Daoy (cell line): ENCODE results near the gene ZNF322. TPM values are rescaled to one million over a fixed set of nuclear protein-coding genes. Genes with fewer than 3 reads are reported as not detected.
"Not testable (repeated sequence)": the region's sequence is repeated elsewhere in the genome, so short reads cannot be mapped to it uniquely, and the experiment has no call there.

Experiments used
- DNase-seq: peaks from one replicate; pipeline ENCODE4 v3.0.0-alpha.2; 2015; ENCODE audit warnings: low read depth
- total RNA-seq: library from RNA; depleted of rRNA; stranded (reverse); fragments of >200 nt; shearing (Covaris generic); gene quantifications from 2 replicates; pipeline ENCODE4 v1.2.3, GENCODE V29; 2014; rRNA removed

ZNF322 gene, protein sequence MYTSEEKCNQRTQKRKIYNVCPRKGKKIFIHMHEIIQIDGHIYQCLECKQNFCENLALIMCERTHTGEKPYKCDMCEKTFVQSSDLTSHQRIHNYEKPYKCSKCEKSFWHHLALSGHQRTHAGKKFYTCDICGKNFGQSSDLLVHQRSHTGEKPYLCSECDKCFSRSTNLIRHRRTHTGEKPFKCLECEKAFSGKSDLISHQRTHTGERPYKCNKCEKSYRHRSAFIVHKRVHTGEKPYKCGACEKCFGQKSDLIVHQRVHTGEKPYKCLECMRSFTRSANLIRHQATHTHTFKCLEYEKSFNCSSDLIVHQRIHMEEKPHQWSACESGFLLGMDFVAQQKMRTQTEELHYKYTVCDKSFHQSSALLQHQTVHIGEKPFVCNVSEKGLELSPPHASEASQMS
- total RNA-seq = 19.6 and 23.2 TPM in 2 replicates

DNA sequence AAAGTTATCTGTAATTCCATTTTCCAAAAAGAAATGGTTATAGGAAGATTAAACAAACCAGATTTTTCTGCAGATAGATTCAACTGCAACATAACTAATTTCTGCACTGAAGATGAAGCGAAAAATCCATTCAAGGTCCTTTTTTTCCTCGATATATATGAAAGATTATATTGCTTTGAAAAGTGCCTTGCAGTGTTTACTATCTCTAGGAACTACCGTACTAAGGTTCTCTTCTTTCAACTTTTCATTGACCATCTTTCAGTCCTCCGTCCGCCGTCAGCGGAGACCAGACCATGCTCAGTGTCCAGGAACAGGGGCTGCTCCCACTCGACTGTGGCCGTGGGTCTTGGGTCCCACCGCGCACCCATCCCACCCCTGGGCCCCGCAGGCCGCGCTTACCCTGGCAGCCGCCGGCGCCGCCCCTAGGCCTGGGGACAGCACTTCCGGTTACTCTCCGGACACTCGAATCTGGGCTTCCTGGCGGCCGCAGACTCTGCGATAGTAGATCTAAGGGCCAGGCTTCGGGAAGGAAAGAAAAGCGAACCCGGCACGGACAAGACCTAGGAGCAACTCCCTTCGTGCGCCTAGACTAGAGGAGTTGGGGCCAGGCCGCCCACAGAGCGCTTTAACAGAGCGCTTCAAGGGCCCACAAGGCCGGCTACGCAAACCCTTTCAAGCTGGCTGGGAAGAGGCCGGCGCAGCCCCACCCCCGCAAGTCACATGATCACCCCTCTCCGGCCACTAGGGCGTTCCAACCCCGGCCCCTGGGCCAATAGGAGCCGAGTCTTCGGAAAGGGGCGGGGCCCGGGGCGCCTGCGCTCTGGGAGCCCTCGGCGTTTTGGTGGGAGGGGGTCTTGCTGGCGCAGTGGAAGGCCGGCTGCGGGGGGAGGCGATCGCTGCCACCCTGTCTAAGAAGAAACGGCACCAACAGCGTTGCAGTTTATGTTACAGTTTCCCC lies at the start of gene ZNF322:
Gene ZNF322, minus strand, starts transcription at position 705 of the 958 bp plus-strand sequence. CDS start 21,193 bp downstream, outside the sequence.
- peak; percentile 96 for DNase-seq

DNA sequence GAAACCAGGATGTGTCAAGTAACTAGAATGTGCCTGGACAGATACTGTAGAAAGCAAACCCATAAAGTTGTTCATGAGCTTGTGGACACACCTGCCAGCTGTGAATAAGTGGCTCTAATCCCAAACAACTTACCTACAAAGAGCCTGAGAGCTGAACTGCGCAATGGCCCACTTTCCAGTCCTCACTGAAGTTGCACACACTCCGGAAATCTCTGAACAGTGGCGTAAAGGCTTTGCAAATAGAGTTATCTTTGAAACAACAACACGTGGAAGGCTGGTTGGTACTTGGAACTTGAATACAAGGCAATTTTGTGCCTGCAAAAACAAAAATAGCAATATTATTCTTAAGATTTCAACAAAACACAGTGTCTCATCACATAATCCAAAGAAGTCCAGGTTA lies 46.2 kb upstream of the ZNF322 start:
- not testable (repeated sequence) for DNase-seq

DNA sequence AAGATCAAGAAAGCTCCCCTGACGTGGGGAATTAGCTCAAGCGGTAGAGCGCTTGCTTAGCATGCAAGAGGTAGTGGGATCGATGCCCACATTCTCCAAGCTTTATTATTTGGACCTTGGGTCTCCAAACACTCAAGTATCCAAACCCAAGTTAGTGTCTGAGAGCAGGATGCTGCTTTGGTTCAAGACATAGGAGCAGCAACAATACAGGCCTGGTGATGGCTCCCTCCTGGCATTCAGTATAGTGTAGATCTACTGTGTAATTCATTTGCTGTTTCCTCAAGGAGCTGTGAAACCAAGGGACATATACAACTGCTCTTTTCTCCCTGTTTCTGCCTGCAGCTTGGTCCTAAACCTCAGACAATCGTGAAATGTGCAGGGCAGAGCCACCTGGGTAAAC lies 45.8 kb upstream of the ZNF322 start:
- not testable (repeated sequence) for DNase-seq

DNA sequence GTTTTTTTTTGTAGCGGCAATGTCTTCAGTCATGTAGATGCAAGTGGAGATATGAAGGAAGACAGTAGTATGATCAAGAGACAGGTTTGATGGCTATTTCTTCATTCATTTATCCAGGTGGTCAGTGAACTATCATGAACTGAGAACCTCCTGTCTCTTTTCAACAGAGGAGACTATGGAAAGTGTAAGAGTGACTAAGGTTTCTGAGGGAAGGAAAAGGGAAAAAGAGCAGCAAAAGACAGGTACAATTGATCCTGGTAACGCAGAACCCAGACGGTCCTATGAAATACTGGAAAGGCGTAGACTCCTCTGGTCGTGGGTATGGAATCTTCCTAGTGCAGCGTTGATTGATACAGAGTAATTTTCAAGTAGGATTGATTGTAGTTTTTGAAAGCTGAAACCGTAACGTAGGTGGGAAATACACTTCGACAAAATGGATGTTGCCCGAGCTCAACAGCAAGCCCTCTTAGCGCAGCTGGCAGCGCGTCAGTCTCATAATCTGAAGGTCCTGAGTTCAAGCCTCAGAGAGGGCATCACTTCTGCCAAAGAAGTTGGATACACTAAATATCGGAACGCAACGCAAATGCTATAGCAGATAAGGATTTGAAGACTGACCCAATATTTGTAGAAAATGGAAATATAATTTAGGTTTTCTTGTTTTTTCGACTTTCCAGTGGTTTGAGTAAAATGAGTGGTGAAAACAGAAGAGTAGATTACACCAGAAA lies 41.6 kb upstream of the ZNF322 start:
- not testable (repeated sequence) for DNase-seq

DNA sequence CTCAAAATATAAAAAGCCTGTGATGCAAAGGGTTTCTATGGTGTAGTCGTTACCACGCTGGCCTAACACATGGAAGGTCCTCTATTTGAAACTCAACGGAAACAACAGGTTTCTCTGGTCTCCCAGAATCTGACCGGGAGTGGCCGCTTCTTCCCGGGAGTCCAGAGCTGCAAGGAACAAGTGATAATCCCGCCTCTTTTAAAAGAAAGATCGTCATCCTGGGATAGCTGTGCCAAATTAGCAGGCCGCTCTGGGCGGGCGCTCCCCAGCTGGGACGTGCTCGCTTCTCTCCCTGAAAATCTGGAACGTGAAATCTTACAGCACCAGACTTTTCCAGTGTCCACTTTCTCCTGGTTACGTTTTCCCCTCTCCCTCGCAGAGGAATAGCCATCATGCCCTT lies 38.0 kb upstream of the ZNF322 start:
- DNase-seq = not testable (repeated sequence)

DNA sequence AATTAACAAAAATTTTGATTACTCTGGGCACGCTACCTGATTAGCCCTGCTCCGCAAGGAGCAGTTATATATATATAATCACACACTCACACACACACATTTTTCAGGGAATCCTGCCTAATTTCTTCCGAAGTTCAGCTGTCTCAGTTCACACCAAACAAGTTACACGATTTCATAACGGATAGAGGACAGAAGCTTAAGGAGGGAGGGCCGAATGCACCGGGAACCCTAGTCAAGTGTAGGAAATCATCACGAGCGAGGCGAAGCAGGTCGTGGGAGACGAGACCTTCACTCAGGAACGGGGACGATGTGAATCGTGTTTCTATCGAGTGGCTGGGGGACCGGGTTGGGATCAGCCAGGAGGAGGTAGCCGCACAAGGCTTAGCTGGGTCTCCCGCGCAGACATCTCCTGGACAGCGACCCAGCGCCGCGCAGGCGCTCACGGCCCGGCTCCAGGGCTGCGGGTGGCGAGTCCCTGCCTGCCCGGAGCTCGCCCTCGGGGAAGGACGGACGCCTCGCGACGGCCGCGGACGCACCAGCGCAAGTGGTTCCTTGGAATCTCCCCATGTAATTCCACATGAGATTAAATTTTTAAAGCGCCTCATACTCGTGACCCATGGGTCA lies 29.9 kb upstream of the ZNF322 start:
- not testable (repeated sequence) for DNase-seq

DNA sequence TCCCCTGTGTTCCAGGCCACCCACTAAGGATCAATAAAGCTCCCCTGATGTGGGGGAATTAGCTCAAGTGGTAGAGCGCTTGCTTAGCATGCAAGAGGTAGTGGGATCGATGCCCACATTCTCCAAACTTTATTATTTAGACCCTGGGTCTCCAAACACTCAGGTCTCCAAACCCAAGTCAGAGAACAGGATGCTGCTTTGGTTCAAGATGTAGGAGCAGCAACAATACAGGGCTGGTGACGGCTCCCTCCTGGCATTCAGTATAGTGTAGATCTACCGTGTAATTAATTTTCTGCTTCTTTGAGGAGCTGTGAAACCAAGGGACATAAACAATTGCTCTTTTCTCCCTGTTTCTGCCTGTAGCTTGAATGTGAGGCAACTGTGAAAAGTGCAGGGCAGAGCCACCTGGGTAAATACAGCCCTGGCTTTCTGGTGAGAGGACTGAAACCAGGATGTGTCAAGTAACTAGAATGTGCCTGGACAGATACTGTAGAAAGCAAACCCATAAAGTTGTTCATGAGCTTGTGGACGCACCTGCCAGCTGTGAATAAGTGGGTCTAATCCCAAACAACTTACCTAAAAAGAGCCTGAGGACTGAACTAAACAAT lies 23.0 kb upstream of the ZNF322 start:
- not testable (repeated sequence) for DNase-seq

DNA sequence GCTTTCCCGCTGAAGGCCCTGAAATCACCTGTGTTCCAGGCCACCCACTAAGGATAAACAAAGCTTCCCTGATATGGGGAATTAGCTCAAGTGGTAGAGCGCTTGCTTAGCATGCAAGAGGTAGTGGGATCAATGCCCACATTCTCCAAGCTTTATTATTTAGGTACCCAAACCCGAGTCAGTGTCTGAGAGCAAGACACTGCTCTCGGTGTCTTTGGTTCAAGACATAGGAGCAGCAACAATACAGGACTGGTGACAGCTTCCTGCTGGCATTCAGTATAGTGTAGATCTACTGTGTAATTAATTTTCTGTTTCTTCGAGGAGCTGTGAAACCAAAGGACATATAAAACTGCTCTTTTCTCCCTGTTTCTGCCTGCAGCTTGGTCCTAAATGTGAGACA lies 13.7 kb upstream of the ZNF322 start:
- not testable (repeated sequence) for DNase-seq

DNA sequence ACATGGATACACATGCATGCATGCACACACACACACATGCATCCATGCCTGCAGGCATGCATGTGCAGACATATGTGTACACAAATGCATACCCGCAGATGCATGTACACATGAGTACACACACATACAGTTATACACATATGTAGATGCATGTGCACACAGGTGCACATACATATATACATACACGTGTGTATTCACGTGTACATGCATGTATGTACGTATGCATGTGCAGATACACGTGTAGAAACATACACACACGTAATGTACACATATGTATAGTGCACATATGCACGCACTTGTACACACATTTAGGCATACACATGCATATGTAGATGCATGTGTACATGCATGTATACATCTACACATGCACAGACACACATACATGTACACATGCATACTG lies 11.0 kb upstream of the ZNF322 start:
- DNase-seq = not testable (repeated sequence)

DNA sequence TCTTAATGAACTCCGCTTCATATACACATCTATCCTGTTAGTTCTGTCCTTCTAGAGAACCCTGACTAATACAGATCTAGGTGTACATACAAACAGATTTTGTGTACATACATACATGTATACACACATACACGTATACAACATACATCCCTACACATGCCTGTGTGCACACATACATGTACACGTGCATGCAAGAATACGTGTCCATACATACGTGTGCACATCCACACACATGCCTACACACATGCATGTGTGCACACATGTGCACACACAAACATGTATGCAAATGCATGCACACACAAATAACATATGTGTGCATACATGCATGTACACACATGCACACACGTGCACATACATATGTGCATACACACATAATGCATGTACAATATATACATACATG lies 10.5 kb upstream of the ZNF322 start:
- not testable (repeated sequence) for DNase-seq

DNA sequence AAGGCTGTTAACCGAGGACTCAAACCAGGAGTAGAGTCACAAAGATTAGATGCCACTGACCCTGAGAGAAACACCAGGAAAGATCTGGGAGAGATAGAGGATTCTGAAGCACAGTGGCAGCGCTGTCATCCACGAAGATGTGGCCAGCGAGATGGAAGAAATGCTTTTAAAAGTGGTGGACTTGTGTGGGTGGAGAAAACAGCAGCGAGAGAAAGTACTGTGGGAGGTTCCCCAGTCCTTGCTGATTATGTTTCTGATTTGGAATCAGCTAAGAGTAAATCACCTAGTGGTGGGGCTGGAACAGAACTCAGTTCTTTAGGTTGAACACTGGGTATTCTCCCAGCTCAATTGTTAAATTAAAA lies 435 bp upstream of the ZNF322 start:
- no peak for DNase-seq

DNA sequence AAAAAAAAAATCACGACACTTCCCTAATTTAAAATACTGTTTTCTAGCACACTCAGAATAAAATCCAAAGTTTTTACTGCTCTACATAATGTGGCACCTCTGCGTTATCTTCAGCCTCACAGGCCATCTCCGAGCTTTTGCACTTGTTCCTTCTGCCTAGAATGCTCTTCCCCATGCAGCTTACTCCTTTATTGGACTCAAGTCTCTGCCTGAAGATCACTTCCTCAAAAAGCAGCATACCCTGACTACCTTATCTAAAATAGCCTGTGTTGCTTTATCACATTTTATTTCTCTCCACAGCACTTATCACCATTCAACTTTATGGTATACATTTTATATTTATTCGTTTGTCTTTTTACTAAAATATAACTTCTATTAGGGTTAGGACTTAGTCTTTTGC lies 2.3 kb downstream of the ZNF322 start:
- DNase-seq = no peak

DNA sequence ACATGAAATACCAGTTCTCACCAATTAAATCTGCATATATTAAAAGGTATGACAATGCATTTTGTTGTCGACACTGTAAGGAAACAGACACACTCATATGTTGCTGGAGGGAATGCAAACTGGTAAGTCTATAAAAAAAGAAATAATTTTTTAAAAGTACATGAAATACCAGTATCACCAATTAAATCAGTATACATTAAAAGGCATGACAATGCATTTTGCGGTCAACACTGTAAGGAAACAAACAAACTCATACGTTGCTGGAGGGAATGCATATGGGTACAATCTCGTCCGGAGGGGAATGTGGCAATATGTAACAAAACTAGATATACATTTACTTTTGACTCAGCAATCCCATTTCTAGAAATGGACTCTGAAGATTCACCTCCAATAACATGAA lies 6.5 kb downstream of the ZNF322 start:
- DNase-seq = no peak

DNA sequence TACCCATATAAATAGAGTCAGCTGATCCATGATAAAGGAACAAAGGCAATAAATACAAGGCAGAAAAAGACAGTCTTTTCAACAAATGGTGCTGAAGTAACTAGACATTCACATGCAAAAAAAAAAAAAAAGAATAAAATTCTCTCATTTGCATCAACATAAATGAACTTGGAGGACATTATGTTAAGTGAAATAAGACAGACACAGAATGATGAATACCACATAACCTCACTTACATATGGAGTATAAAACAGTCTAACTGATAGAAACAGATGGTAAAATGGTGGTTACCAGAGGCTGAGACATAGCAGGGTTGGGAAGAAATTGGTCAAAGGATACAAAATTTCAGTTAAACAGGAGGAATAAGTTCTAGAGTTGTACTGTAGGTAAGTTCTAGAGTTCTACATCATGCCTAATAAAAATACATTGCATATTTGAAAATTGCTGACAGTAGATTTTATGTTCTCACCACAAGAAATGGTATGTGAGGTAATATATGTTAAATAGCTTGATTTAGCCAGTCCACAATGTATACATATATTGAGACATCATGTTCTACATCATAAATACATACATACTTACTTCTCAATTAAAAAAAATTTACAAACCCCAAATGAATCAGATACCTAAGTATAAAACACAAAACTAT lies 8.3 kb downstream of the ZNF322 start:
- no peak for DNase-seq

DNA sequence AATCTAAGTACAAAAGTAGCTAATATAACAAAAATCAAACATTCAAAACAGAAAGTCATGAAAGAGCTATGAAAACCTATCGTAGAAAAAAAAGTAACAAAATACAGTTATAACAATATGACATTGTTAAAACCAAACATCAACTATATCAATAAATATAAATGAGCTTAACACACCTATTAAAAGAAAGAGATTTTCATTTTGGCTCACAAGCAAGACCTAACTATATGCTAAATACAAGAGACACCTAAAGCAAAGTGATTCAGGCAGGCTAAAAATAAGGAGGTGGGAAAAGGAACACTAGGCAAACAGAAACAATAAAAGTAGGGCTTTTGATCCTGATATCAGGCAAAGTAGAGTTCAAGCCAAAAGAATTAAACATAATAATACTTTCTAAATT lies 13.5 kb downstream of the ZNF322 start:
- DNase-seq = no peak

DNA sequence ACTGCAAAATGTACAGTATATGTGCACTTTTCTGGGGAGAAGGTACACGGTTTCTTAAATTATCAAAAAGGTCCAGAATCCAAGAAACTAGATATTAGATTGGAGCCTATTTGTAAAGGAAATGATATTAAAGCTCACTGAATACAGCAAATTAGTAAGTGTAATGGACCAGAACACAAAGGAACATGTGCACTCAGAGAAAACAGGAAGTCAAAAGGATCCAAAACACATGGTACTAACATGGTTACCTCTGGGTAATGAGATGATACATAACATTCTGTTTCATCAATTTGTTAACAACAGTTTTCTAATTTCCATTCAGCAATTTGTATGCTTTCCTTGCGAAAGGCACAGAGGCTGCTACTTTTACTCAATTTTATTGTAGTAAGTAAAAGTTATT lies 18.7 kb downstream of the ZNF322 start:
- no peak for DNase-seq

DNA sequence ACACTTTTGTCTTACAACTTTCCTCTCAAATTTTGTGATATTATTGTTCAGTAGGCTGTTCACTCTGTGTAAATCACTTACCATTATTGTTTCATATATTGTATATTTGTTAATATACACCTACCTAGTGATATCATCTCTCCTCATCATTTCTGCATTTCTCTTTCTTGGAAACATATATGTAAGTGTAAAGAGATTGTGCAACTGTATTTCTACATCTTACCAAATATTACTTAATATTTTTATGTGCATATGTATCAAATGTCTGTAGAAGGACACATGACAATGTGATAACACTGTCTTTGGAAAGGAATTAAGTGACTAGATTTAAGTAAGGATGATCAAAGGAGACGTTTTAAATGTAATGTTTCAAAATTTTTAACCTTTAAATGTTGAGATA lies 30.2 kb downstream of the ZNF322 start:
- no peak for DNase-seq

DNA sequence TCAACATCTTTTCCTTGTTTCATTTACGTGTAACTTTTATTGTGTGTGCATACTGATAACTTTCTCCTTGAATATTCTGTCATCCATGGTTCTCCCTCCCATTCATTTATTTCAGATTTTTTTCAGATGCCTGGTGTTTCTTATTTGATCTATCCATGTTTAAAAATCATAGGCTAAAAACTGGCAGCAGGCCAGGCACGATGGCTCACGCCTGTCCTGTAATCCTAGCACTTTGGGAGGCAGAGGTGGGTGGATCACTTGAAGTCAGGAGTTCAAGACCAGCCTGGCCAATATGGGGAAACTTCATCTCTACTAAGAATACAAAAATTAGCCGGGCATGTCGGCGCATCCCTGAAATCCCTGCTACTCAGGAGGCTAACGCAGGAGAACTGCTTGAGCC lies 31.7 kb downstream of the ZNF322 start:
- DNase-seq = no peak

DNA sequence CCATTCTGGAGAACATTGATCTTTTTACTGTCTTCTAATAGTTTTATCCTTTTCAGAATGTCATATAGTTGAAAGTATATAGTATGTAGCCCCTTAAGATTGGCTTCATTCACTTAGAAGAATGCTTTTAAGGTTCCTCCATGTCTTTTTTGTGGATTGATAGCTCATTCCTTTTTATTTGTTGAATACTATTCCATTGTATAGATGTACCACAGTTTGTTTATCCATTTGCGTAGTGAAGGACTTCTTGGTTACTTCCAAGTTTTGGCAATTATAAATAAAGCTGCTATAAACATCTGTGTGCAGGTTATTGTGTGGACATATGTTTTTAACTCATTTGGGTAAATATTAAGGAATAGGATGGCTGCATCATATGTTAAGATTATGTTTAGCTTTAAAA lies 35.0 kb downstream of the ZNF322 start:
- DNase-seq = no peak

DNA sequence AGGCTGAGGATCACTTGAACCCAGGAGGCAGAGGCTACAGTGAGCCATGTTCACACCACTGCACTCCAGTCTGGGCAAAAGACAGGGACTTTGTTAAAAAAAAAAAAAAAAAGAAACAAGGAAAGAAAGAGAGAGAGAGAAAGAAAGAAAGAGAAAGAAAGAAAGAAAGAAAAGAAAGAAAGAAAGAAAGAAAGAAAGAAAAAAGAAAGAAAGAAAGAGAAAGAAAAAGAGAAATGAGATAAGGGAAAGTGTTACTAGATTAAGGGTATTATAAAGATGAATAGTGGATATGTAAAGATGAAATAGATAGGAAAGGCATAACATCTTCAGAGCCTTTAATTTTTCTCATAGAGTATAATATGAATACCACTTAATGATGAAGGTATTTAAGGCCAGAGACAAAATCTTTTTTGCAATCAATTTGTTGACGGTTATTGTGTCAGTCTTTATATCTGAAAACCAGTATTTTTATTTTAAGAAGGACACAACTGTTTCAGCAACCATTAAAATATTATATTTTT lies 36.1 kb downstream of the ZNF322 start:
- DNase-seq = no peak
